Measurements from ENCODE around the gene TMEM143. TPM values are rescaled to one million over a fixed set of nuclear protein-coding genes. Genes with fewer than 3 reads are reported as not detected.

Gene TMEM143
- polyA plus RNA-seq, 3 donors, result 1.7 to 11.9 (median 2.1) TPM

DNA sequence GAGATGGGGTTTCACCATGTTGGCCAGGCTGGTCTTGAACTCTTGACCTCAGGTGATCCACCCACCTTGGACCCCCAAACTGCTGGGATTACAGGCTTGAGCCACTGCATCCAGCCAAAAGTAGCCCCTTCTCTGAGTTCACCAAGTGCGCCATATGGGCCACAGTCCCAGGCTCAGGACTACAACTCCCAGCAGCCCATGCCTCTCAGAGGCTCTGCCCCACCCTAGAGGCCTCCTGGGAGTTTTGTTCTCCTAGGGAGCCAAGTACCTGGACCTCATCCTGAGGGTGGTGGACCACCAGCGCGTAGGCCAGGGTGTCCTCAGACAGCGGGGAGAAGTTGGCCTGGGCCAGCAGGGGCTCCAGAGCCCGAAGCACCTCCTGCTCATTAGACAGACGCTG, 18.8 kb downstream of the TMEM143 start:
- H3K4me3 ChIP-seq (replicated peaks in 1 of 3; ENCODE audit: low read depth in 2 of 3, low read length in 3 of 3), result no peak overlapping the region
- H3K4me2 ChIP-seq (replicated peaks; ENCODE audit: extremely low read depth, low read length, poor library complexity, severe bottlenecking), result no peak overlapping the region
- H3K9ac ChIP-seq (ENCODE audit: insufficient read depth, low read length, poor library complexity, severe bottlenecking), result no peak overlapping the region
- no peak overlapping the region for H3K4me3 Mint-ChIP-seq
- TF ChIP-seq, protein P1, sequence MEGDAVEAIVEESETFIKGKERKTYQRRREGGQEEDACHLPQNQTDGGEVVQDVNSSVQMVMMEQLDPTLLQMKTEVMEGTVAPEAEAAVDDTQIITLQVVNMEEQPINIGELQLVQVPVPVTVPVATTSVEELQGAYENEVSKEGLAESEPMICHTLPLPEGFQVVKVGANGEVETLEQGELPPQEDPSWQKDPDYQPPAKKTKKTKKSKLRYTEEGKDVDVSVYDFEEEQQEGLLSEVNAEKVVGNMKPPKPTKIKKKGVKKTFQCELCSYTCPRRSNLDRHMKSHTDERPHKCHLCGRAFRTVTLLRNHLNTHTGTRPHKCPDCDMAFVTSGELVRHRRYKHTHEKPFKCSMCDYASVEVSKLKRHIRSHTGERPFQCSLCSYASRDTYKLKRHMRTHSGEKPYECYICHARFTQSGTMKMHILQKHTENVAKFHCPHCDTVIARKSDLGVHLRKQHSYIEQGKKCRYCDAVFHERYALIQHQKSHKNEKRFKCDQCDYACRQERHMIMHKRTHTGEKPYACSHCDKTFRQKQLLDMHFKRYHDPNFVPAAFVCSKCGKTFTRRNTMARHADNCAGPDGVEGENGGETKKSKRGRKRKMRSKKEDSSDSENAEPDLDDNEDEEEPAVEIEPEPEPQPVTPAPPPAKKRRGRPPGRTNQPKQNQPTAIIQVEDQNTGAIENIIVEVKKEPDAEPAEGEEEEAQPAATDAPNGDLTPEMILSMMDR (IDR thresholded peaks at IDR 0.05), result no peak
- peaks cover 15 to 20% of the 10 kb centered on the region in 2 donors for H3K36me3 Mint-ChIP-seq
- no peak overlapping the region for H2AFZ ChIP-seq (ENCODE audit: insufficient read depth, low read depth, low read length, poor library complexity, severe bottlenecking)
- H3K4me1 ChIP-seq (ENCODE audit: control insufficient read depth in 1 of 2, insufficient read depth in 2 of 2, low read length in 2 of 2), result peaks cover 3 to 12% of the 10 kb centered on the region in 2 donors
- peaks cover 7% of the 10 kb centered on the region for H3K4me1 Mint-ChIP-seq
- no peaks in the 10 kb centered on the region for H3K36me3 ChIP-seq (replicated peaks in 1 of 2; ENCODE audit: control insufficient read depth in 1 of 2, insufficient read depth in 2 of 2, low read length in 2 of 2)
- no peaks in the 10 kb centered on the region for H4K20me1 ChIP-seq (ENCODE audit: insufficient read depth, low read length)
- intact Hi-C loops (cut with micrococcal nuclease), result loop anchor here in 1 of 2 donors (5.0 kb wide), 1 partner anchor 38 kb away; no protein-coding TSS in a partner anchor
- WGBS (ENCODE audit: insufficient coverage), result 100% methylated on average over 4 of the region's 6 CpGs
- no peaks in the 10 kb centered on the region for H3K79me2 ChIP-seq (ENCODE audit: insufficient read depth, low read length)
- no peaks in the 10 kb centered on the region for H3K27me3 ChIP-seq (ENCODE audit: control insufficient read depth in 2 of 2, insufficient read depth in 2 of 2, low read length in 2 of 2)
- no peak overlapping the region for H3K27ac Mint-ChIP-seq
- no peak for DNase-seq
- peaks cover 0 to 3% (median 0%) of the 10 kb centered on the region in 7 donors for H3K9me3 Mint-ChIP-seq
- peaks cover 0 to 1% (median 0%) of the 10 kb centered on the region in 3 donors for H3K27me3 Mint-ChIP-seq (ENCODE audit: low read depth in 3 of 3)
- H3K27ac ChIP-seq (ENCODE audit: low read depth in 1 of 2, low read length in 2 of 2), result no peak overlapping the region
- H3K9me3 ChIP-seq (replicated peaks in 1 of 2; ENCODE audit: control insufficient read depth in 1 of 2, insufficient read depth in 1 of 2, low read length in 2 of 2), result no peaks in the 10 kb centered on the region

DNA sequence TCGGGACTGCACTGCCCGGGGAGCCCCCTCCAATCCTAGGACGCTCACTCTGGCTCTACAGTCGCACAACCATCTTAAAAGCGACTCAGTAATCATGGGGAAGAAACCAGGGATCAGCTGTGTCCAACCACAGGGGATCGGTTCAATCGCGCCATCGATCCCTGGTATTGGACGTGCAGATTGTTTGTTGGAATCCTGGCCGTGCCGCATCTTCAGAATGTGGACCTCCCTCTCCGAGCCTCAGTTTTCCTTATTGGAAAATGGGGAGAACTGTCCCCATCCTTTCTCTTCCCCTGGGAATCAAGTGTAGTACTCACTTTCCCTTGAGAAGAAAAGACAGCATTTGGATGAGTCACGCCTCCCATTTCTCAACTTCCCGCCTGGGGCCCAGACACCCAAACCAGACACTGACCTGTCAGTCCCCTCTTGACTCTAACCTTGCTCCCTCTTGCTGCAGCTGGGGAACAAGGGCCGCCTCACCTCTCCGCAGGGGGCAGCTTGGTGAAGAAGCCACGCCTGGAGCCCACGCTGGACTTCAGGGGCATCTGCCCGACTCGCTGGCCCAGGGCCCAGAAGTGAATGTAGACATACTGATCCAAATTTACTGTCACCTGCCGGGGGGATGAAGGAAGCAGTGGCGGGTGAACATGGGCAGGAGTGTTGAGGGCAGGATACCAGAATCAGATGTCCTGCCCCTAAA, 20.7 kb downstream of the TMEM143 start:
- Mint-ChIP-seq H3K36me3 (peaks cover 13 to 16% of the 10 kb centered on the region in 2 donors), H3K27ac (peak overlapping the region in 1 of 7 donors; percentile 62), H3K4me3 (no peak overlapping the region), H3K4me1 (peaks cover 7% of the 10 kb centered on the region), H3K27me3 (ENCODE audit: low read depth in 3 of 3) (peaks cover 0 to 1% (median 1%) of the 10 kb centered on the region in 3 donors), H3K9me3 (peaks cover 0 to 2% (median 0%) of the 10 kb centered on the region in 7 donors)
- Histone ChIP-seq H3K79me2 (ENCODE audit: insufficient read depth, low read length) (no peaks in the 10 kb centered on the region), H3K4me2 (replicated peaks; ENCODE audit: extremely low read depth, low read length, poor library complexity, severe bottlenecking) (no peak overlapping the region), H3K4me1 (ENCODE audit: control insufficient read depth in 1 of 2, insufficient read depth in 2 of 2, low read length in 2 of 2) (peaks cover 3 to 12% of the 10 kb centered on the region in 2 donors), H3K27me3 (ENCODE audit: control insufficient read depth in 2 of 2, insufficient read depth in 2 of 2, low read length in 2 of 2) (no peaks in the 10 kb centered on the region), H3K27ac (ENCODE audit: low read depth in 1 of 2, low read length in 2 of 2) (peak overlapping the region in 1 of 2 donors; percentile 36), H3K36me3 (replicated peaks in 1 of 2; ENCODE audit: control insufficient read depth in 1 of 2, insufficient read depth in 2 of 2, low read length in 2 of 2) (no peaks in the 10 kb centered on the region), H3K4me3 (replicated peaks in 1 of 3; ENCODE audit: low read depth in 2 of 3, low read length in 3 of 3) (no peak overlapping the region), H3K9ac (ENCODE audit: insufficient read depth, low read length, poor library complexity, severe bottlenecking) (peak overlapping the region; percentile 27), H4K20me1 (ENCODE audit: insufficient read depth, low read length) (no peaks in the 10 kb centered on the region), H2AFZ (ENCODE audit: insufficient read depth, low read depth, low read length, poor library complexity, severe bottlenecking) (no peak overlapping the region), H3K9me3 (replicated peaks in 1 of 2; ENCODE audit: control insufficient read depth in 1 of 2, insufficient read depth in 1 of 2, low read length in 2 of 2) (no peaks in the 10 kb centered on the region)
- intact Hi-C loops (cut with micrococcal nuclease), result loop anchor here in 1 of 2 donors (5.0 kb wide), 1 partner anchor 36 kb away; no protein-coding TSS in a partner anchor
- WGBS (ENCODE audit: insufficient coverage), result 93% methylated on average over 12 of the region's 23 CpGs
- TF ChIP-seq, protein P1 (IDR thresholded peaks at IDR 0.05), result no peak
- DNase-seq, result no peak

All from CD14-positive monocyte (primary cell).